Measurements from ENCODE around the gene LRCH1. TPM values are rescaled to one million over a fixed set of nuclear protein-coding genes. Genes with fewer than 3 reads are reported as not detected.

Gene LRCH1
- polyA plus RNA-seq, 2 donors = 2.1 to 4.3 TPM

DNA sequence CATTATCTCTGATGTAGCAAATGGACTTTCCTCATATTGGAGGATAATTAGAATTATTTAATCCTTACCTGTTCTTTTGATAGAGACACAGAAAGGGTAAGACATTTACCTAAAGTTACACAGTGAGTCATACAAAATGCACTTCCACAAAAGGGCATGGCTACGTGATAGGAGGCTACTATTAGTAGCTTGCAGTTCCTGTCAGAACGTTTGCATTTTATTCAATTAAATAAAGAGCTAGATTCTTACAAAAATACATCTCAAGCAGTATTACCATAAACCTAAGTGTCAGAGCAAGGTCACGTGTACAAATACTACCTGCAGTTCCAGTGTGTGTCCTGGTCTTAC is 123.4 kb downstream of the LRCH1 start:
- Histone ChIP-seq H3K27ac (ENCODE audit: low read depth in 2 of 2, low read length in 1 of 2) (no peak overlapping the region), H3K4me1 (ENCODE audit: control insufficient read depth in 2 of 2, insufficient read depth in 2 of 2, low read length in 1 of 2) (no peaks in the 10 kb centered on the region), H3K27me3 (ENCODE audit: control insufficient read depth in 1 of 2, insufficient read depth in 2 of 2, low read length in 2 of 2) (no peaks in the 10 kb centered on the region), H3K9me3 (ENCODE audit: control insufficient read depth in 2 of 2, insufficient read depth in 1 of 2, low read depth in 1 of 2, low read length in 1 of 2) (no peaks in the 10 kb centered on the region), H3K4me3 (ENCODE audit: low read depth in 1 of 2, low read length in 2 of 2) (no peak overlapping the region), H3K36me3 (ENCODE audit: control insufficient read depth in 2 of 2, insufficient read depth in 2 of 2, low read length in 1 of 2) (peaks cover 0 to 3% of the 10 kb centered on the region in 2 donors)
- 65 to 68% methylated on average over 3 of the region's 3 CpGs for WGBS, 2 donors

DNA sequence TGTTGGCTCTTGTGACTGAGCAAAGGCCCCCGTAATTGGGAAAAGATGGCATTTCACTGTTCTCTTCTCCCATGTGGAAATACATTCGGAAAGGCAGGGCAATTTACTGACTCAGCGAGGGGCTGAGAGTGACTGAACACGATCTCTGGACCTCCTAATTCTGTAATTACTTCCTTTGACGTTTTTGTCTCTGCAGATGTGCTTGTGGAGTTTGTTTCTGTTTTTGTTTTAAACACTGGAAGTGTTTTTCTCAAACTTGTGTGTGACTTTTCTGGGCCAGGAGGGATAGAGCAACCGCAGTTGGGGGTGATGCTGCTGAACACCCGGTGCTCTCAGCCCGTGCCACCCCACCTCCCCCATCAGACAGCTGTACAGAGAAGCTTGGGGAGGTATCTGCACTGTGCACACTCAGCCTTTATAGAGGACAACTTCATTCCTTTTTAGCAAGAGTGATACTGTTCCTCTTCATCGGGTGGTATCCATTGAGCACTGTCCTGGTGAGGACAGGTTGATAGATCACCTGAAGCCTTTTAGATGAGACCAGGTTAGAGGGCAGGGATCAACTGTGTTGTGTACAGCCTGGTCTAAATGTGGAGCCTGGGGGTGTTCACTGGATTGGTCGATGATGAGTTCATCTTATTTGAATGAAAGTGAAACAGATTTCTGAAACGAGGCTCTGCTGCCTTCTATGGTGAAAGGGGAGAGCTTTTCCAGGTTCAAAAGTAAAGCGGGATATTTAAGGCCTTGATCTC is 126.6 kb downstream of the LRCH1 start:
- no peak overlapping the region for H3K4me3 ChIP-seq (ENCODE audit: low read depth in 1 of 2, low read length in 2 of 2)
- no peaks in the 10 kb centered on the region for H3K9me3 ChIP-seq (ENCODE audit: control insufficient read depth in 2 of 2, insufficient read depth in 1 of 2, low read depth in 1 of 2, low read length in 1 of 2)
- peaks cover 0 to 4% of the 10 kb centered on the region in 2 donors for H3K36me3 ChIP-seq (ENCODE audit: control insufficient read depth in 2 of 2, insufficient read depth in 2 of 2, low read length in 1 of 2)
- no peaks in the 10 kb centered on the region for H3K4me1 ChIP-seq (ENCODE audit: control insufficient read depth in 2 of 2, insufficient read depth in 2 of 2, low read length in 1 of 2)
- no peaks in the 10 kb centered on the region for H3K27me3 ChIP-seq (ENCODE audit: control insufficient read depth in 1 of 2, insufficient read depth in 2 of 2, low read length in 2 of 2)
- 36 to 40% methylated on average over 12 of the region's 12 CpGs for WGBS, 2 donors
- H3K27ac ChIP-seq (ENCODE audit: low read depth in 2 of 2, low read length in 1 of 2) = peak overlapping the region; percentile 50 to 71

DNA sequence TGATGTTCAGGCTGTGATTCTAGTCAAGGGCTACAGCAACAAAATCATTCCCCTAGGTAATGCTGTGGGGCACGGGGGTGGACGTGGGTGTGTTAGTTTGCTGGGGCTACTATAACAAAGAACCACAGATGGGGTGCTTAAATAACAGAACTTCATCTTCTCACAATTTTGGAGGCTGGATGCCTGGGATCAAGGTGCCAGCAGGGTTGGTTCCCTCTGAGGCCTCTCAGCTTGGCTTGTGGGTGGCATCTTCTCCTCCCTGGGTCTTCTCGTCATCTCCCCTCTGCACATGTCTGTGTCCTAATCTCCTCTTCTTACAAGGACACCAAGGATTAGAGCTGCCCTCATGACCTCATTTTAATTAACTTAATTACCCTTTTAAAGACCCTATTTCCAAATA is 129.0 kb downstream of the LRCH1 start:
- no peaks in the 10 kb centered on the region for H3K9me3 ChIP-seq (ENCODE audit: control insufficient read depth in 2 of 2, insufficient read depth in 1 of 2, low read depth in 1 of 2, low read length in 1 of 2)
- H3K27me3 ChIP-seq (ENCODE audit: control insufficient read depth in 1 of 2, insufficient read depth in 2 of 2, low read length in 2 of 2) = no peaks in the 10 kb centered on the region
- H3K4me1 ChIP-seq (ENCODE audit: control insufficient read depth in 2 of 2, insufficient read depth in 2 of 2, low read length in 1 of 2) = no peaks in the 10 kb centered on the region
- 93 to 97% methylated on average over 3 of the region's 3 CpGs for WGBS, 2 donors
- H3K4me3 ChIP-seq (ENCODE audit: low read depth in 1 of 2, low read length in 2 of 2) = no peak overlapping the region
- peaks cover 0 to 4% of the 10 kb centered on the region in 2 donors for H3K36me3 ChIP-seq (ENCODE audit: control insufficient read depth in 2 of 2, insufficient read depth in 2 of 2, low read length in 1 of 2)
- H3K27ac ChIP-seq (ENCODE audit: low read depth in 2 of 2, low read length in 1 of 2) = no peak overlapping the region

DNA sequence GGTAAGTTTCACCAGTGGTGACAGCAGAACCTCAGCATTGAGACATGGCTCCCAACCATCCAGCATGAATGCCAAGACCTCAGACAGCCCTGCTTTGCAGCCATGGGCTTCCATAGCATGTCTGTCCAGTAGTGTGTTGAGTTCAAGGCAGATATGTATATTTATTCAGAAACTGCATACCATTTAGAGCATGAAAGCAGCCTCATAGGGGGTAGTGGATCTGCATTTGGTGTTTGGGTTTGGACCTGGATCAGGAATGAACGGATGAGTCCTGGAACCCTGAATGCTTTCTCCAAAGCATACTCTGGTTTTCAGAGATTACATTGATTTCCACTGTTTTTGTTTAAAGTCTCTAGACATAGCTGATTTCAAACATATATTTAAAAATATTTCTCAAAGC is 129.7 kb downstream of the LRCH1 start:
- WGBS, 2 donors = 89 to 97% methylated on average over 1 of the region's 1 CpG
- no peak overlapping the region for H3K27ac ChIP-seq (ENCODE audit: low read depth in 2 of 2, low read length in 1 of 2)
- peaks cover 0 to 4% of the 10 kb centered on the region in 2 donors for H3K36me3 ChIP-seq (ENCODE audit: control insufficient read depth in 2 of 2, insufficient read depth in 2 of 2, low read length in 1 of 2)
- no peak overlapping the region for H3K4me3 ChIP-seq (ENCODE audit: low read depth in 1 of 2, low read length in 2 of 2)
- H3K4me1 ChIP-seq (ENCODE audit: control insufficient read depth in 2 of 2, insufficient read depth in 2 of 2, low read length in 1 of 2) = peaks cover 0 to under 1% of the 10 kb centered on the region in 2 donors
- H3K27me3 ChIP-seq (ENCODE audit: control insufficient read depth in 1 of 2, insufficient read depth in 2 of 2, low read length in 2 of 2) = no peaks in the 10 kb centered on the region
- no peaks in the 10 kb centered on the region for H3K9me3 ChIP-seq (ENCODE audit: control insufficient read depth in 2 of 2, insufficient read depth in 1 of 2, low read depth in 1 of 2, low read length in 1 of 2)

DNA sequence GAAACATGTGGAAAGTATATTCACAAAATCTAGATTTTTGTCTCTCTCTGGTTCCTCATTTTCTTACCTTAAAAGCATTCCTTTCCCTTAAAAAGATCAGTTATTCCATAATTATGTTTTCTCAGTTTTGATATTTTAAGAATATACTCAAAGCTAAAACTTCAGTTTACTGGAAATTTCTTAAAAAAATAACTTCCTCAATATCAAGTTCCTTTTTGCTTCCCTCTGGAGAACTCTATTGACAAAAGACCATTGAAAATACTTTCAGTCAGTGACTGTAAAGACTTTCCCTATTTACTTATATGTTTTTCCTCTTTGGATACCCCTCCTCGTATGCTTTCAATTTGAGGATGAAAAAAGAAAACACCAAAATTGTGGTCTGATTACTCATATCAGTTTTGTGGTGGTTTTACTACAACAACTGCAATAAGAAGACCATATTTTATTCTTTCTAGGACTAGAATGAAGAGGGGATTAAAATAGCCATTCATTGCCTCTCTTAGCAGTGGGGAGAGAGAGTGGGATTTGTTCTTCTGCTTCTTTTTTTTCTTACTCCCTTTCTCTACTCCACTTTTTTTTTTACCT is 130.8 kb downstream of the LRCH1 start:
- Histone ChIP-seq H3K4me1 (ENCODE audit: control insufficient read depth in 2 of 2, insufficient read depth in 2 of 2, low read length in 1 of 2) (peaks cover 0 to 2% of the 10 kb centered on the region in 2 donors), H3K36me3 (ENCODE audit: control insufficient read depth in 2 of 2, insufficient read depth in 2 of 2, low read length in 1 of 2) (peaks cover 0 to 4% of the 10 kb centered on the region in 2 donors), H3K27ac (ENCODE audit: low read depth in 2 of 2, low read length in 1 of 2) (no peak overlapping the region), H3K9me3 (ENCODE audit: control insufficient read depth in 2 of 2, insufficient read depth in 1 of 2, low read depth in 1 of 2, low read length in 1 of 2) (no peaks in the 10 kb centered on the region), H3K4me3 (ENCODE audit: low read depth in 1 of 2, low read length in 2 of 2) (no peak overlapping the region), H3K27me3 (ENCODE audit: control insufficient read depth in 1 of 2, insufficient read depth in 2 of 2, low read length in 2 of 2) (no peaks in the 10 kb centered on the region)
- WGBS, 2 donors = 52 to 66% methylated on average over 1 of the region's 1 CpG

DNA sequence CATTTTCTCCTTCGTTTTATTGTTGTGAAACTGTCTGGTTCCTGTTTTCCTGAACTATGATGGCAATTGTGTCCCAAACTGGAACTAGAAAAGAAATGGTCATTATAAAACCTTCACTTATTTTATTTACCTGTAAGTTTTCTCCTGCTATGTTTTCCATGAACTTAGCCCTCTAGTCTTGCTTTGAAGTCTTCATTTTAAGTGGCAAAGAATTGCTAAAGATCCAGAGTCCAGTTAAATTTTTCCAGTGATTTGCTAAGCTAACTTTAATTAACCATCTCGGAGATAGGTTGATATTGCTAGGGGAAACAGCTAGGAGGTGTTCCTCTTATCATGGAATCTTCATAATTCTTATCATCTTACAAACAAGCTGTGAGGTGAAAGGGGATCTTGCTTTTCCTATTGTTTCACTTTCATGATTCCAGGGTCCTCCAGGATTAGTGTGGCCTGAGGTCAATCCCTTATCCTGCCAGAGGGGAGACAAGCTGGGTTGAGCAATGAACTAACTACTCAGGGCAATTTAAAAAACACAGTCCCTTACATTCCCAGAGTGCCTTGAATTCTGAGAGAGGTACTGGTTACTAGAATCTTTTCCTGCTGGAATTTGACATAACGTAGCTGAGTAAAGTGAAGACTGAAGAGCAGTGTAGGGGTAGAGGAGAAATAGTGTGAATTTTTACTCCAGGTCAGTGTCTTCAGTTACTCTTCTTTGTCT is 131.5 kb downstream of the LRCH1 start:
- H3K4me1 ChIP-seq (ENCODE audit: control insufficient read depth in 2 of 2, insufficient read depth in 2 of 2, low read length in 1 of 2) = peaks cover 0 to 2% of the 10 kb centered on the region in 2 donors
- H3K27me3 ChIP-seq (ENCODE audit: control insufficient read depth in 1 of 2, insufficient read depth in 2 of 2, low read length in 2 of 2) = no peaks in the 10 kb centered on the region
- 78 to 79% methylated on average over 3 of the region's 3 CpGs for WGBS, 2 donors
- no peak overlapping the region for H3K4me3 ChIP-seq (ENCODE audit: low read depth in 1 of 2, low read length in 2 of 2)
- no peak overlapping the region for H3K27ac ChIP-seq (ENCODE audit: low read depth in 2 of 2, low read length in 1 of 2)
- peaks cover 0 to 4% of the 10 kb centered on the region in 2 donors for H3K36me3 ChIP-seq (ENCODE audit: control insufficient read depth in 2 of 2, insufficient read depth in 2 of 2, low read length in 1 of 2)
- no peaks in the 10 kb centered on the region for H3K9me3 ChIP-seq (ENCODE audit: control insufficient read depth in 2 of 2, insufficient read depth in 1 of 2, low read depth in 1 of 2, low read length in 1 of 2)

DNA sequence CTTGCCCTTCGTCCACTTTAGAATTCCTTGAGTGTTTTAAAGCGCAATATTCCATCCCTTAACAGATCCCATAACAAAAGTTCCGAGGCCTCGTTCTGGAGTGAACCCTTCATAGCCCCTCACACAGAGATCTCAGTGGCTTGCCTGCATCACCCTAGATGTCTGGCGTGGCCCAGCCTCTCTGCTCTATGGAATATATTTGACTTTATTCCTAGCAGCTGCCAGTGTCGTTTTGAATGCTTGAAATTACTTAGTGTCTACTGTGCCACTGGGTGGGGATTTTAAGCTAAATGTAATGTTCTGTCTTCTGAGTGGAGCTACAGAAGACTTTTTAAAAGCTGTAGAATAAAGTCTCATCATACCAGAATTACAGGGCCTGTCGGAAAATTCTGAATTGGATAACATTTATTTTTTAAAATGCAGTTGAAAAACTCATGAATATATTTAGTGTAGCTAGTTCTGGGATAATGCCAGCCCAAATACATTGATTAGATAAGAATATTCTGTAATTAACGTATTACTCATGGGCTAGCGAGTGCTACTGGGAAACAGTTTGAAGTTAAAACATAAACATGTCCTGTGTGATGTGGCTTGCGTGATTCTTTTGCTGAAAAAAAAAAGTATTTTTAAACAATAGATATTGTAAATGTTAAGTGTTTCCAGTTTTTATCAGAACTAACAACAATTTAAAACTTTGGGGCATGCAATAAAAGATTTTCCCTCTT is 132.2 kb downstream of the LRCH1 start:
- 78 to 87% methylated on average over 10 of the region's 10 CpGs for WGBS, 2 donors
- Histone ChIP-seq H3K36me3 (ENCODE audit: control insufficient read depth in 2 of 2, insufficient read depth in 2 of 2, low read length in 1 of 2) (peaks cover 0 to 4% of the 10 kb centered on the region in 2 donors), H3K27ac (ENCODE audit: low read depth in 2 of 2, low read length in 1 of 2) (no peak overlapping the region), H3K4me1 (ENCODE audit: control insufficient read depth in 2 of 2, insufficient read depth in 2 of 2, low read length in 1 of 2) (peaks cover 0 to 2% of the 10 kb centered on the region in 2 donors), H3K27me3 (ENCODE audit: control insufficient read depth in 1 of 2, insufficient read depth in 2 of 2, low read length in 2 of 2) (no peaks in the 10 kb centered on the region), H3K9me3 (ENCODE audit: control insufficient read depth in 2 of 2, insufficient read depth in 1 of 2, low read depth in 1 of 2, low read length in 1 of 2) (no peaks in the 10 kb centered on the region), H3K4me3 (ENCODE audit: low read depth in 1 of 2, low read length in 2 of 2) (no peak overlapping the region)

DNA sequence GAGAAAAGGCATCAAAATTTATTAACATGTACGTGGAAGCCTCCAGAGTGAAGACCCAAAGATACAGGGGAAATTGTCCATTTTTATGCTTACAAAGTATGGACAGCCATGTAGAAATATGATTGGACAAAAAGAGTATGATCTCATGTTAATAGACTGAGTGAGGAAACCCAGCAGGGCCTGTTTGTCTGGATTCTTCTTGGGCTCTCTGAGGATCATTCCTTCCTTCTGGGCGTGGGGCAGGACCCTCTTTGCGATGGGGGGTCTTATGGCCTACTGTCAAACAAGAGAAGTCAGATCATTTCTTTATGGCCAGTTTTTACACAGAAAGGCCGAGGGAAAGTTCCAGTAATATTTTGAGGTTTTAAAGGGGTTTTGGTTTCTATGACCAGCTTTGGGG is 133.2 kb downstream of the LRCH1 start:
- 91% methylated on average over 4 of the region's 4 CpGs for WGBS, 2 donors

DNA sequence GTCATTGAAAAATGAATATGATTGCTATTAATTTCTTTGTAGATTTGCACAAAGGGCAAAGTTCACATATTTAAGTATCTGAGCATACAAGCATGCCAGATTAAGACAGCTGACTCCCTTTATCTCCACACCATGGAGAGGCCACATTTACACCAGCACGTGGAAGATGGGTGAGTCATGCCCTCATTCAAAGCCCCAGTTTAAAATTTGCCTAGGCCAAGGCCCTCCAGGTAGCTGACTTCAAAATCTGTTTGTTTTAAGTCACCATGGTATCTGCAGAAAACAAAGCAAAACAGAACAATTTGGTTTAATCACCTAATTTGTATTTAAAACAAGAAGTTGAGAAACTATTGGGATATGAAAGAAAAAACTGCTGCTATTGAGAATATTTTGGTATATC is 134.8 kb downstream of the LRCH1 start:
- H3K27ac ChIP-seq (ENCODE audit: low read depth in 2 of 2, low read length in 1 of 2) = no peak overlapping the region
- H3K27me3 ChIP-seq (ENCODE audit: control insufficient read depth in 1 of 2, insufficient read depth in 2 of 2, low read length in 2 of 2) = no peaks in the 10 kb centered on the region
- WGBS, 2 donors = 3 to 10% methylated on average over 1 of the region's 1 CpG
- H3K9me3 ChIP-seq (ENCODE audit: control insufficient read depth in 2 of 2, insufficient read depth in 1 of 2, low read depth in 1 of 2, low read length in 1 of 2) = no peaks in the 10 kb centered on the region
- no peaks in the 10 kb centered on the region for H3K36me3 ChIP-seq (ENCODE audit: control insufficient read depth in 2 of 2, insufficient read depth in 2 of 2, low read length in 1 of 2)
- no peak overlapping the region for H3K4me3 ChIP-seq (ENCODE audit: low read depth in 1 of 2, low read length in 2 of 2)
- H3K4me1 ChIP-seq (ENCODE audit: control insufficient read depth in 2 of 2, insufficient read depth in 2 of 2, low read length in 1 of 2) = peaks cover 0 to 2% of the 10 kb centered on the region in 2 donors

More for the DNA sequence above, 133.2 kb downstream of the LRCH1 start:
- Histone ChIP-seq H3K27ac (ENCODE audit: low read depth in 2 of 2, low read length in 1 of 2) (no peak overlapping the region), H3K9me3 (ENCODE audit: control insufficient read depth in 2 of 2, insufficient read depth in 1 of 2, low read depth in 1 of 2, low read length in 1 of 2) (no peaks in the 10 kb centered on the region), H3K27me3 (ENCODE audit: control insufficient read depth in 1 of 2, insufficient read depth in 2 of 2, low read length in 2 of 2) (no peaks in the 10 kb centered on the region), H3K4me3 (ENCODE audit: low read depth in 1 of 2, low read length in 2 of 2) (no peak overlapping the region), H3K36me3 (ENCODE audit: control insufficient read depth in 2 of 2, insufficient read depth in 2 of 2, low read length in 1 of 2) (peaks cover 0 to 4% of the 10 kb centered on the region in 2 donors), H3K4me1 (ENCODE audit: control insufficient read depth in 2 of 2, insufficient read depth in 2 of 2, low read length in 1 of 2) (peaks cover 0 to 2% of the 10 kb centered on the region in 2 donors)
